ENCODE results near the gene PTCH1.

PTCH1 gene

DNA sequence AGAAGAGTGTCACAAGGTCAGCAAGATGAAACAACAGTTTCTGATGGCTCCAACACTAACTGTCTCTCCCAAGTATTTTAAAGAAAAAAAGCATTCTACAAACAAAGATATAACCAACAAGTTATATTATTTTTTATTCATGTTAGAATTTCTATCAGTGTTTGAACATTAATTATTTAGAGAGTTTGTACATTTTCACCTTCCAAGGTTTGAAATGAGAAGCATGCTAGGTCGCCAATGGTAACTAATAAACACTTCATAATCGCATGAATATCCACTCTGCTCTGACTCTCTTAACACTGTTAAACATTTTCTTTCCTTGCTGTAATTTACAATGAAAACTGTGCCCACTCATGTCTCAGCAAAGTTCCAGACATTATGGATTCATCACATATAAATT is 73.5 kb downstream of the PTCH1 start:
- H3K4me3 ChIP-seq (ENCODE audit: low read depth, low read length) = no peak overlapping the region

DNA sequence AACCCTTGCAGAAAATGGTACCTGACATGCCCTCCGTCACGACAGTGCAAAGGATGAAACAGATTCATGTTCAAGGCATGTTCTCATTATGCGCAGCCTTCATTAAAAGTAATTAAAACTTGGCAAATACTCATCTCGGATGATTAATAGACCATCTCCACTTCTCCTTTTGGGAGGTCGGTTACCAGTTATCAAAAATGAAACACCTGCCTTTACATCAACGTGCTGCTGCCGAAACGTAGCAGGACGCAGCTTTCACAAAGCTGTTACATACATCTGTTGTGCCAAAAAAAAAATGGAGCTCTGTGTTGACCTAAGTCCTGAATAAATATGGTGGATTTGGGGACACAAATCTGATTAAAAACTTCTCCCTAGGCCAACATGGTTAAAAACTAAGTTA is 75.7 kb downstream of the PTCH1 start:
- H3K4me3 ChIP-seq (ENCODE audit: low read depth, low read length) = no peak overlapping the region

DNA sequence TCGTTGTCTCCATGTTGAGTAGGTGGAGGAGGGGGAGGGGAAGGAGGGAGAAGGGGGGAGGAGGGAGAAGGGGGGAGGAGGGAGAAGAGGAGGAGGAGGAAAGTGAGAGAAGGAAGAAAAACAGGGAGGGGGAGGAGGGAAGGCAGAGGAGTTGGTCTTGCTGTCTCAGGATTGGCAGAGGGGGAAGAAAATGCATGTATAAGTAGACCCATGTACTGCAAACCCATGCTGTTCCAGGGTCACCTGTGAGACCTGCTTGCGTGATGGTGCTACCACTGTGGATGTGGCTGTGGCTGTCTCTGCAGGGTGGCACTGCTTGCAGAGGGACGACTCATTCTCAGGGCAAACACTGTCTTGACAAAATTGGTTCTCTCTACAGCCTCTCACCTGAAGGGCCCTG is 76.3 kb downstream of the PTCH1 start:
- no peak overlapping the region for H3K4me3 ChIP-seq (ENCODE audit: low read depth, low read length)

- no peak overlapping the region for H3K4me3 ChIP-seq (ENCODE audit: low read depth, low read length)
These were observed 78.0 kb downstream of the PTCH1 start for GRCh38 chr9:95438561-95439357.

DNA sequence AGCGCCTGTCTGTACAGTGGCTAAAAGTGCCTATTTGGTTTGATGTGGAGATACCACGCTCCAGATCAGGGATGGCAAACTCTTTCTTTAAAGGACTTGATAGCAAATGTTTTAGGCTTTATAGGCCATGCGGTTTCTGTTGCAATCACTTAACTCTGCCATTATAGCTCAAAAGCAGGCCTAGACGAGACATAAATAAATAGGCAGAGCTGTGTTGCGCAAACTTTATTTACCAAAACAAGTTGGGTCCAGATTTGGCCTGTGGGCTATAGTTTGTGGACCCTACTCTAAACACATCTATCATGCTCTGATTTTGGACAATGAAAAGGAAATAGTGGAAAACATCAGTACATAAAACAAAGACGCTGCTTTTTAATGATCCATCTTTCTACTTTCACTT is 79.2 kb downstream of the PTCH1 start:
- H3K4me3 ChIP-seq (ENCODE audit: low read depth, low read length) = no peak overlapping the region

DNA sequence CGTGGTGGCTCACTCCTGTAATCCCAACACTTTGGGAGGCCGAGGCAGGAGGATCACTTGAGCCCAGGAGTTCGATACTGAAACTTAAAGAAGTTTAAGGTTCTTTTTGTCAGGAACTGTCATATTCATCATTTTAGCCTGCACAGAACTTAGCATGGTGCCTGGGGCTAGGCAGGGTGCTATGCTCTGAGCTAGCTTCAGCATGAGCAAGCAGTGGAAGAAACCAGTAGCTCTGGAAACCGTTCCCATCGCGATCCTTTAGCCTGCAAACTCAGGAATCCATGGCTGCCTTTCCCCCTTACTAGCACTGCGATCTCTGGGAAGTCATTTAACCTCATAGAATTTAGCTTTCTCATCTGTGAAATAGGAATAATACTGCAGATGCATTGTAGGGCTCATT is 80.4 kb downstream of the PTCH1 start:
- H3K4me3 ChIP-seq (ENCODE audit: low read depth, low read length) = no peak overlapping the region

DNA sequence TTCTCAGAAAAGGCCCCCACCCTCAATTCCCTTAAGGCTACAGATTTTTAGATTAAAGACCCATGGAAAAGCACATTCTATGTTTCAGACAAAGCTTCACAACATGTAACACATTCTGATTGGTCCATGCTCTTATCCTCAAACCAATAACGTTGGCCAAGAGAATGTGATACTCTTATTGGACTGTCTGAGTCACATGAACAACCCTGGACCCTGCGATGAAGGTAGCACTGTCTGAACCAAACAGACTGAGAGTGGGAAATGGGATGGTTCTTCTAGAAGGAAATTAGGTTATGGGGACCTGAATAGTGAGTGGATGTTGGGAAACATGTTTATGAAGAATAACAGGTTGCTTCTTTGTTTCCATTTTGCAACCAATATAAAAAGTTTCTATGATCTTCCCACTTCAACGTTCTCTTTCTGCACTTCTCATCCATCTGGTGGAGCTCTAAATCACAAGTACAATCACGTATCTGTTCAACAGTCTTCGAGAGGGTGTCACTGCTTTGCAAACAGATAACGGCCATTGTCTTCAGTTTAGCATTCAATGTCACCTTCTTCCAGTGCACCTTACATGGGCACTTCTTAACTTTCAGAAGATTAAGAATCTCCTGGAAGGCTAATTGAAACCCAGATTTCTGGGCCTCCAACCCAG is 81.6 kb downstream of the PTCH1 start:
- H3K4me3 ChIP-seq (ENCODE audit: low read depth, low read length) = no peak overlapping the region

DNA sequence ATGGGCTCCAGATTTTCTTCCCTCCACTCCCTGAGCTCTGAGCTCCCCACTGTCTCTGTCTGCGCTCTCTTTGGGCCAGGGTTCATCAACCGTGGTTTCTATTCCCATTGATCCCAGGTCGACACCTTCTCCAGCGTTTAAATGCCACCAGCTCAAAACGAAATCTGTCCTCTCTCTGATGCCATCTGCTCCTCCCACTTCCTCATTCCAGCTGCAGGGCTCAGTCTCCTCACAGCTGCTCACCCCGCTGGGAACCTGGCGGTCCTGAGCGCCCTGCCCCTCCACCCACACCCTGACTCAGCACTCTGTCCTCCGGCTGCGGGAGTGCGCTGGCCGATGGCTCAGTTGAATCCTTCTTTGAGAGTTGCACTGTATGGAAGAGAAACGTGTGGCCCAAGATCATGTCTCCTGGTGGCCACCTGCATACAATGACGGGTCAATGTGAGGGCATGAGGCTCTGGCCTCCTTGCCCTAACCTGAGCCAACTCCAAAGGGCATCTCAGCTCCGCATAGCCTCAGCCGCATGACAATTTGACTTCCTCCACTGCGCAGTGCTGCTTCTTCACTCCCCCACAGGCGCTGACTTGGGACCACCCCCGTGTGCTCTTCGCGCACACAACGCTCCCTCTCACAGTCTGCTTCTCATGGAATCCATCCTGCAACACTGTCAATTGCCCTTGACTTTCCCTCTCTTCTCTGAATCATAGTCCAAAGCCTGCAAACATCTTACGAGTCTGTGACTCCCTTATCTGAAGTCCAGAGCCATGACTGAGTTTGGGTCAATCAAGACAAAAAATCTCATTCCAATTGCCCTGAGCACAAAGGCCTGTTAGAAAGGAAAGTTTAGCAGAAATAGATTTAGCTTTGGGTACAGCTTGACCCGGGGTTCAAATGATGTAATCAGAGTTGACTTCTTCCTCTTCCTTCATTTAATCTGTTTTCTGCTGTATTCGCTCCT is 82.4 kb downstream of the PTCH1 start:
- H3K4me3 ChIP-seq (ENCODE audit: low read depth, low read length) = no peak overlapping the region

DNA sequence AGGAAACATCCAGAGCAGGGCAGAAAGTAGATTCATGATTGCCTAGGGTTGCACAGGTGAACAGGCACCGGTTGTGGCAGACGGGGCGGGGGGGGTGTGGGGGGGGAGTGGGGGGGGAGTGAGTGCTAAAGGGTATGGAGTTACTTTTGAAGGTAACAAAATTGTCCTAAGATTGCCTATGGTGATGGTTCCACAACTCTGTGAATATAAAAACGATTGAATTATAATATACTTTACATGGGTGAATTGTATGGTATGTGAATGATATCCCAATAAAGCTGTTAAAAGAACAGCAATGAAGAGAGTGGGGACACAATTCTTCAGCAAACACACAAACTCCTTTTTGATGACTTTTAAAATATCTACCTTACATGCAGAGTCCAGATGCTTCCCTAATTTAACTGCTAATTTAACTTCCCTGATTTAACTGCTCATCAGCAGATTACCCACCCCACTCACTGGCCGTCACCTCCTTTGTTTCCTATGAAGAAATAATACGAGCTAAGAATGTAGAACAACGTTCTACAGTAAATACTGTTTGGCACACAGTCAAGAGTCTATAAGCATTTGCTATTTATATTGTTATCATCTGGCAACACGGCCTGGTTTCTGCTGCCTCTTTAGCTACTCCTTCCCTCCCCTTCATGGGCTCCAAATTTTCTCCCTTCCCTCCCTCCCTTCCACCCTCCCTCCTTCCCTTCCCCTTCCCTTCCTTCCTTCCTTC is 83.5 kb downstream of the PTCH1 start:
- H3K4me3 ChIP-seq (ENCODE audit: low read depth, low read length) = no peak overlapping the region

GRCh38 chr9:95431286-95431685 is 85.5 kb downstream of the PTCH1 start:
- H3K4me3 ChIP-seq (ENCODE audit: low read depth, low read length) = no peak overlapping the region

DNA sequence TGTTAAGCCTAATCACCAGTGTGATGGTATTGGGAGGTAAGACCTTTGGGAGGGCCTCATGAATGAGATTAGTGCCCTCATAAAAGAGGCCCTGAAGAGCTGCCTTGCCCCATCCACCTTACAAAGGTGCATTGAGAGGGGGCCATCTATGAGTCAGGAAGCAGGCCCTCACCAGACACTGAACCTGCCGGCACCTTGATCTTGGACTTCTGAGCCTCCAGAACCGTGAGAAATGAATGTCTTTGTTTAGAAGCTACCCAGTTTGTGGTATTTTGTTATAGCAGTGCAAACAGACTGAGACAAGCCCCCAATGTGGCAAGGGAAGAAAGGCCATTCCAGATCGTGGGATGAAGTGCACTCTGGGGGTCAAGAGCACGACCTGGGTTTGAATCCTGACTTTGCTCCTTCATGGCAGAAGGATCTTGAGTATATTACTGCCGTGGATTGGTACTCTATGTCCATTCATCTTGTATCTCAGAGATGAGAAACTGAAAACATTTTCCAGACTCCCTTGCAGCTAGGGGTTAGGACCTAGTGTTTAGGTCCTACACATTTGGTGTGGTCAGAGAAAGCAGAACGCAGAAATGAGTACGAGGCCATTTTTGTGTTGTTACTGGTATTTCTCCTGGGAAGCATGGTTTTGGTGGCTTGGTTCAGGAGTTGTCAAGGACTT is 86.7 kb downstream of the PTCH1 start:
- no peak overlapping the region for H3K4me3 ChIP-seq (ENCODE audit: low read depth, low read length)

- H3K4me3 ChIP-seq (ENCODE audit: low read depth, low read length) = no peak overlapping the region
These were observed 87.7 kb downstream of the PTCH1 start for GRCh38 chr9:95429096-95429495.

DNA sequence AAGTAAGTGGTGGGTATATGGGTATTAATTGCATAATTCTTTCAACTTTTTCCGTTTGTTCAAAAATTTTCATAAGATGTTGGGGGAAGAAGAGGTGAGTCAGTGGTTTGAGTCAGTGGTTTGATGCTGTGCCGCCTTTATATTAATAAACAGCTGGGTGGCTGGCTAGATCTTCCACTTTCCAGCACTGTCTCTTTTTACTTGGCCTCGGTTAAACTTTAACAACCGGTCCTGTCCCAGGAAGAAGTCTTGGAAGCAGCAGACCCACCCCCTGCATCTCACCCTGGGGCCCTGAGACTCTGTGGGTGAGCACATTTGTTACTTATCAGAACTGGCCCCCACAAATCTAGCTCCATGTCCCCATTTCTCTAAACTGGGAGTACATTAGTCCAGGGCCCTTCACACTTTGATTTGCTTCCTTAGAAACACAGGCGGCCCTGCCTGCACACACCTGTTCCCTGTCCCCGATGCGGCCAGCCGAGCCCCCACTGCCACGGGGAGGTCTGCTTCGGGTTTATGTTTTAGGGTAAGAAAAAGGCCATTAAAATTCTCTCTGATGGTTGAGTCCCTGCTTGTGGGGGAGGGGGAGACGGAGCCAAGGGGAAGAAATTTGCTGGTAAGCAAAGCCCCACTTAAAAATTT is 90.7 kb downstream of the PTCH1 start:
- peak overlapping the region; percentile 28 for H3K4me3 ChIP-seq (ENCODE audit: low read depth, low read length)

DNA sequence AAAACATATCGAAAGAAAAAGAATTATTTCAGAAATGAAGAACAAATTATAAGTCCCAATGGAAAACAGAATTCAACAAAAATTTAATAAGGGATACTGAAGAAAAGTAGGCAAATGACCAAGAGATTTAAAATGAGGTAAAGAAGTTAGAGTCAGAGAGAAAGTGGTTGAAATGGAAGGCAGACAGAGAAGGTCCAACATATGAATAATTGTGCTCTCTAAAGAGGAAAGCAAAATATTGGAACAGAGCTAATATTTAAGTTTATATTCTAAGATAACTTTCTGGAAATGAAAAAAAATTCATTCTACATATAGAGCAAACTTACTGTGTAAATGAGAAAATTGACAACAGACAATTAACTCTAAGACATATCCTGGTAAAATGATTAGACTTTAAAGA is 94.1 kb downstream of the PTCH1 start:
- no peak overlapping the region for H3K4me3 ChIP-seq (ENCODE audit: low read depth, low read length)

- no peak overlapping the region for H3K4me3 ChIP-seq (ENCODE audit: low read depth, low read length)
These were observed 96.3 kb downstream of the PTCH1 start for GRCh38 chr9:95420518-95420917.

GRCh38 chr9:95419444-95419843 is 97.3 kb downstream of the PTCH1 start:
- H3K4me3 ChIP-seq (ENCODE audit: low read depth, low read length) = no peak overlapping the region

DNA sequence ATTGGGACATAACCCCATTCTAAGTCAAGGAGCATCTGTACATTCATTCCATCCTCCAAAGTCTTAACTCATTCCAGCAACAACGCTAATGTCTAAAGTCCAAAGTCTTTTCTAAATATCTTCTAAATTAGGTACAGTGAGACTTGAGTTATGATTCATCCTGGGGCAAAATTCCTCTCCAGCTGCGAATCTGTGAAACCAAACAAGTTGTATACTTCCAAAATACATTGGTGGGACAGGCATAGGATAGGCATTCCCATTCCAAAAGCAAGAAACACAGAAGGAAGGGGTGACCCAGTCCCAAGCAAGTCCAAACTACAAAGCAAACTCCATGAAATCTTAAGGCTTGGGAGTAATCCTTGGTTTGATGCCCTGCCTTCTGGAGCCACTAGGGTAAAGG is 101.6 kb downstream of the PTCH1 start:
- H3K4me3 ChIP-seq (ENCODE audit: low read depth, low read length) = no peak overlapping the region

DNA sequence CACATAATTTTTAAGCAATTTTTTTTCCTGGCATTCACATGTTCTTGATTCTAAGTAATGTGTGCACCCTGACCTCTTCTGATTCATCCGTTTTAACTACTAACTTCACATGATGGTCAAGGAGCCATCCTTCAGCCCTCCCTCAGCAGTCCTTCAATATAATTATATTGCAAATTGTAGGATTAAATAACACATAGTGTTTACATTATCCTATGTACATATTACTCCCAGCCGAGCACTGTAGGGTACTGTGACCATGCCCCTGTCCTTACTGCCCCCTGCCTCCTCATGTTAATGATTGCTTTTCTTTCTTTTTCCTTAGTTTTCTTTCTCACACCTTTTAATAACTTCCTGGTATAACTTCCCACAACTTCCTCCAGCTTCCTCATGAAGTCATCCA is 103.0 kb downstream of the PTCH1 start:
- no peak overlapping the region for H3K4me3 ChIP-seq (ENCODE audit: low read depth, low read length)

DNA sequence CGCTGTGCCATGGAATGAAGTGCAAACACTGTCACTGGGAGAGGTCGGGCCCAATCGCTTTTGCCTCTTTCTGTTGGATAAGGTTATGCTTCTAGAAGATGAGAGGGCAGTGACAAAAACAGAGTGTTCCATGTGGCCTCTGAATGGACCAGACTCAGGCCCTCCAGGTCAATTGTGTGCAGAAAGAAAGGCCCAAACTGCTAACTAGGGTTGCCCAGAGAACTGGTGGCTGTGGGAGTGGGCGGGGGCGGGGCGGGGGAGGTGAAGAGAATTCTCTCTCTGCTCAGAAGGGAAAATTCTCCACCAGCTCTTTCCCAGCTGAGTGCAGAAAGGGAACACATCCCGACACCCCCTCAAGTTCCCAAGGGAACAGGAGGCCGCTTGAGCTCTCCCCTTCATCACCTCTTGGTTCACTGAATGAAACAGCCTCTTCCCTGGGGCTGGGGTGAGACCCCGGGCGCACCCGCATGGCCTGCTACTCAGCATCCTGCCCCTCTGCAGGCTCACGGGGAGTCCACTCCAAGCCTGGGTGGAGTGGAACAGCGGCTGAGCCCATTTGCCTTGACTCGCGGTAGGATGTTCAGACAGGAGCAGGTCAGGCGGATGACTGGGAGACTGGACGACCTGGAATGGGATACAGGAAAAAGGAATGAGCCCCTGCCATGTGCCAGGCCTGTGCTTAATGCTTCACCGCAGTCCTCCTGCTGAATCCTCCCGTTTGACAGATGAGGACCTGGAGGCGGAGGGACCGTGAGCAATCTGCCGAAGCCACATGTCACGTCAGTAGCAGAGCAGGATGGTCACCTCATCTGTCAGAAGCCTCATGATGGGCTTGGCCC is 105.5 kb downstream of the PTCH1 start:
- no peak overlapping the region for H3K4me3 ChIP-seq (ENCODE audit: low read depth, low read length)

Data from iPS-11a (cell line).